IMR-90 (cell line): ENCODE measurements around the gene STX1B. TPM values are rescaled to one million over a fixed set of nuclear protein-coding genes. Genes with fewer than 3 reads are reported as not detected.

Source experiments
- ATAC-seq: fragments of 200-7000 bp; cut with Tn5 transposase; 2 replicates; pipeline ENCODE4 v1.9.1; 2020; ENCODE audit warnings: low read depth, mild to moderate bottlenecking, moderate library complexity
- BruUV-seq: library from RNA; stranded (reverse); fragments of 400-500 nt; replicated peaks from 2 replicates; lab custom pipeline; 2021; lab: Mats Ljungman, UMichigan
- CTCF ChIA-PET: fragments of 300-600 bp; formaldehyde crosslinking; extraction: SDS; loops from one replicate; lab custom pipeline; 2021; ENCODE audit warnings: antibody characterized with exemption; lab: Yijun Ruan, JAX
- POLR2A ChIA-PET: fragments of 300-600 bp; sonication (Branson Sonifier 250); formaldehyde crosslinking; loops from one replicate; lab custom pipeline; 2022; ENCODE audit warnings: antibody characterized with exemption; ENCODE audit not compliant: unreplicated experiment; lab: Charles Lee
- DNase-seq: peaks from one replicate; pipeline ENCODE4 v3.0.0; 2013
- H2AFZ ChIP-seq: replicated peaks from 2 replicates; pipeline ENCODE3; 2013; ENCODE audit warnings: low read length, mild to moderate bottlenecking; ENCODE audit not compliant: poor library complexity
- H2AK5ac ChIP-seq: 2 replicates; pipeline ENCODE4 v1.6.1; 2013; ENCODE audit warnings: low read depth, low read length, inconsistent platforms
- H2AK9ac ChIP-seq: replicated peaks from 2 replicates; pipeline ENCODE3; 2013; ENCODE audit warnings: mild to moderate bottlenecking, low read depth, low read length, moderate library complexity; ENCODE audit not compliant: poor library complexity
- H2BK120ac ChIP-seq: 2 replicates; pipeline ENCODE4 v1.6.1; 2013; ENCODE audit warnings: low read depth, low read length, inconsistent platforms
- H2BK15ac ChIP-seq: 3 replicates; pipeline ENCODE4 v1.6.1; 2013; ENCODE audit warnings: low read depth, low read length, inconsistent platforms
- H2BK20ac ChIP-seq: 2 replicates; pipeline ENCODE4 v1.6.1; 2013; ENCODE audit warnings: low read depth, mild to moderate bottlenecking, inconsistent platforms, low read length, moderate library complexity
- H2BK5ac ChIP-seq: 2 replicates; pipeline ENCODE4 v1.6.1; 2013; ENCODE audit warnings: mild to moderate bottlenecking, low read depth, low read length, inconsistent platforms; ENCODE audit not compliant: poor library complexity, severe bottlenecking
- H3K14ac ChIP-seq: replicated peaks from 2 replicates; pipeline ENCODE4 v1.6.1; 2013; ENCODE audit warnings: low read depth, low read length, inconsistent platforms
- H3K18ac ChIP-seq: 2 replicates; pipeline ENCODE4 v1.6.1; 2013; ENCODE audit warnings: low read depth, low read length, control low read depth
- H3K23ac ChIP-seq: 2 replicates; pipeline ENCODE4 v1.6.1; 2013; ENCODE audit warnings: low read depth, low read length, inconsistent platforms
- H3K27ac ChIP-seq: 2 replicates; pipeline ENCODE4 v1.5.1; 2013; ENCODE audit warnings: mild to moderate bottlenecking, control low read depth, low read length; ENCODE audit not compliant: insufficient read depth
- H3K27me3 ChIP-seq: 2 replicates; pipeline ENCODE4 v1.6.1; 2013; ENCODE audit warnings: low read length; ENCODE audit not compliant: control insufficient read depth, insufficient read depth
- H3K36me3 ChIP-seq: 2 replicates; pipeline ENCODE4 v1.6.1; 2013; ENCODE audit warnings: low read length, mixed read lengths; ENCODE audit not compliant: control insufficient read depth, insufficient read depth
- H3K4ac ChIP-seq: 2 replicates; pipeline ENCODE4 v1.6.1; 2013; ENCODE audit warnings: low read depth, low read length, inconsistent platforms
- H3K4me1 ChIP-seq: 2 replicates; pipeline ENCODE4 v1.6.1; 2013; ENCODE audit warnings: low read length, mixed read lengths; ENCODE audit not compliant: control insufficient read depth, insufficient read depth
- H3K4me2 ChIP-seq: 2 replicates; pipeline ENCODE4 v1.6.1; 2013; ENCODE audit warnings: low read depth, mild to moderate bottlenecking, control low read depth, low read length, moderate library complexity
- H3K4me3 ChIP-seq: 2 replicates; pipeline ENCODE4 v1.5.1; 2013; ENCODE audit warnings: low read depth, mild to moderate bottlenecking, control low read depth, low read length, moderate library complexity; ENCODE audit not compliant: insufficient read depth
- H3K56ac ChIP-seq: 2 replicates; pipeline ENCODE4 v1.6.1; 2013; ENCODE audit warnings: low read length, inconsistent platforms; ENCODE audit not compliant: insufficient read depth; ENCODE audit errors: extremely low read depth
- H3K79me1 ChIP-seq, 2 experiments: 2 replicates each; pipeline ENCODE4 v1.6.1; 2013; ENCODE audit warnings: low read length in 2 of 2, inconsistent platforms in 1 of 2, low read depth in 1 of 2
- H3K9ac ChIP-seq: 2 replicates; pipeline ENCODE4 v1.6.1; 2013; ENCODE audit warnings: low read depth, low read length, control low read depth
- H3K9me1 ChIP-seq: 2 replicates; pipeline ENCODE4 v1.6.1; 2013; ENCODE audit warnings: low read length, inconsistent platforms; ENCODE audit not compliant: insufficient read depth
- H3K9me3 ChIP-seq: 2 replicates; pipeline ENCODE4 v1.6.1; 2013; ENCODE audit warnings: low read length; ENCODE audit not compliant: control insufficient read depth, insufficient read depth
- H4K20me1 ChIP-seq: 2 replicates; pipeline ENCODE4 v1.6.1; 2013; ENCODE audit warnings: low read length, inconsistent platforms; ENCODE audit not compliant: insufficient read depth
- H4K5ac ChIP-seq: 2 replicates; pipeline ENCODE4 v1.6.1; 2013; ENCODE audit warnings: mild to moderate bottlenecking, low read depth, low read length, control low read depth
- H4K8ac ChIP-seq, 2 experiments: 2 replicates each; pipeline ENCODE4 v1.6.1; 2013; ENCODE audit warnings: low read depth in 2 of 2, low read length in 2 of 2, control low read depth in 1 of 2, inconsistent platforms in 1 of 2
- H4K91ac ChIP-seq: 2 replicates; pipeline ENCODE4 v1.6.1; 2013; ENCODE audit warnings: low read depth, low read length, inconsistent platforms; ENCODE audit not compliant: insufficient read depth
- BHLHE40 ChIP-seq: fragments of 150-350 bp; IDR thresholded peaks from 2 replicates; pipeline ENCODE4 v1.6.1; 2016; ENCODE audit warnings: mild to moderate bottlenecking, low read depth, low read length
- CHD1 ChIP-seq: IDR thresholded peaks from 2 replicates; pipeline ENCODE4 v1.6.1; 2012; ENCODE audit warnings: low read depth, low read length, improper control_type of control experiment
- FOS ChIP-seq: fragments of 150-350 bp; IDR thresholded peaks from 2 replicates; pipeline ENCODE4 v1.6.1; 2016; ENCODE audit warnings: low read depth, low read length
- MAZ ChIP-seq: IDR thresholded peaks from 2 replicates; pipeline ENCODE4 v1.6.1; 2012; ENCODE audit warnings: low read depth, mild to moderate bottlenecking, low read length, improper control_type of control experiment, moderate library complexity, borderline replicate concordance
- NFE2L2 ChIP-seq: fragments of 150-350 bp; IDR thresholded peaks from 2 replicates; pipeline ENCODE4 v1.6.1; 2016; ENCODE audit warnings: low read depth, mild to moderate bottlenecking, low read length
- RAD21 ChIP-seq: IDR thresholded peaks from 2 replicates; pipeline ENCODE4 v1.6.1; 2012; ENCODE audit warnings: low read length, improper control_type of control experiment
- RCOR1 ChIP-seq: IDR thresholded peaks from 2 replicates; pipeline ENCODE4 v1.6.1; 2012; ENCODE audit warnings: mild to moderate bottlenecking, low read length, improper control_type of control experiment; ENCODE audit not compliant: insufficient replicate concordance
- RFX5 ChIP-seq: IDR thresholded peaks from 2 replicates; pipeline ENCODE4 v1.8.0; 2012; ENCODE audit warnings: low read depth, mild to moderate bottlenecking, low read length, moderate library complexity
- SMC3 ChIP-seq: fragments of 150-350 bp; IDR thresholded peaks from 2 replicates; pipeline ENCODE4 v1.6.1; 2016; ENCODE audit warnings: low read depth, mild to moderate bottlenecking, antibody characterized with exemption, low read length, moderate library complexity
- WGBS, 2 experiments: methylation state at CpG; one replicate each; pipeline versions ENCODE4 v1.1.5 to v1.1.7; 2013; ENCODE audit warnings: missing lambda C conversion rate in 2 of 2; ENCODE audit not compliant: insufficient read length in 1 of 2; ENCODE audit errors: extremely low coverage in 2 of 2; 5-methylcytosine and 5-hydroxymethylcytosine counted together
- dilution Hi-C: fragments of 300-500 bp; cut with HindIII; formaldehyde crosslinking; loops from one replicate; pipeline ENCODE4 v1.14.3; 2018; ENCODE audit warnings: low sequenced_read_pairs; ENCODE audit not compliant: unreplicated experiment
- in situ Hi-C: fragments of 300-500 bp; cut with MboI; formaldehyde crosslinking; loops from 3 replicates; pipeline ENCODE4 v1.14.3; 2019; ENCODE audit warnings: low sequenced_read_pairs, inconsistent platforms, mixed read lengths
- intact Hi-C: fragments of 100-400 bp; cut with micrococcal nuclease; formaldehyde crosslinking; loops from 2 replicates; pipeline ENCODE4 v1.10.0; 2022
- polyA plus RNA-seq, 3 experiments: library from polyadenylated mRNA; depleted of rRNA; stranded (reverse); fragments of >200 nt; gene quantifications; 2 replicates each; pipeline ENCODE4 v1.2.3, GENCODE V29; 2012; ENCODE audit warnings: low replicate concordance in 1 of 3
- total RNA-seq: library from RNA; depleted of rRNA; stranded (reverse); fragments of >200 nt; gene quantifications from 2 replicates; pipeline ENCODE4 v1.2.3, GENCODE V29; 2012
- TF ChIP-seq, protein P1 (sequence below): fragments of 150-350 bp; IDR thresholded peaks from 2 replicates; pipeline ENCODE4 v1.6.1; 2017; ENCODE audit warnings: mild to moderate bottlenecking, antibody characterized with exemption, low read length, low read depth
- TF ChIP-seq, protein P2 (sequence below): fragments of 150-350 bp; IDR thresholded peaks from 2 replicates; pipeline ENCODE4 v1.6.1; 2016; ENCODE audit warnings: low read depth, mild to moderate bottlenecking, low read length, moderate library complexity, borderline replicate concordance

STX1B gene
- total and polyA plus RNA-seq, 2 of the 4 experiments (the other 2 are of a cell fraction) = 3.9 to 14.9 TPM

DNA sequence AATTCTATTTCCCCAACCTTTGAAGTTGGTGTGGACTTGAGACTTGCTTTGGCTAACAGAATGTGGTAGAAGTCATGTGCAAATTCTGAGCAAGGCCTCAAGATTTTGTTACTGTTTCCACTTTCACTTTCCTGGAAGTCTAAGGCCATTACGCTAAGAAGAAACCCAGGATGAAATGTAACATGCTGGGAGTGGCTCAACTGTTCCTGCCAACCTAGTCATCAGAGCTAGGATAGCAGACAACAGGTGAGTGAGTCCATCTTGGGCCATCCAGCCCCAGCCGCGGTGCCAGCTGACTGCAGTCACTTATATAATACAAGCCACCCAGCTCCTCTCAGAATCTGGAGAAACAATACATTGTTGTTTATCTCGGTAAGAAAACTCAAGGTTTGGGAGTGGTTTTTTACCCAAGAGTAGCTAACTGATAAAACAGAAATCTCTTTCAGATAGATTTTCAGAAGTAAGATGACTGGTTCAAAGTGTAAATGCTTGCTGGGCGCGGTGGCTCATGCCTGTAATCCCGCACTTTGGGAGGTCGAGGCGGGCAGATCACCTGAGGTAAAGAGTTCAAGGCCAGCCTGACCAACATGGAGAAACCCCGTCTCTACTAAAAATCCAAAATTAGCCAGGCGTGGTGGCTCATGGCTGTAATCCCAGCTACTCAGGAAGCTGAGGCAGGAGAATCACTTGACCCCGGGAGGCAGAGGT lies 12.3 kb upstream of the STX1B start:
- Histone ChIP-seq H2BK5ac (no peak overlapping the region), H3K4me1 (no peaks in the 10 kb centered on the region), H2BK15ac (no peak overlapping the region), H3K27ac (no peak overlapping the region), H3K36me3 (no peaks in the 10 kb centered on the region), H3K4me2 (no peak overlapping the region), H4K5ac (no peak overlapping the region), H3K9me3 (no peaks in the 10 kb centered on the region), H3K27me3 (no peaks in the 10 kb centered on the region), H3K9ac (no peak overlapping the region), H2BK20ac (no peak overlapping the region), H2AK9ac (no peak overlapping the region), H3K4ac (no peak overlapping the region), H2AK5ac (no peak overlapping the region), H2BK120ac (no peak overlapping the region), H4K8ac (no peak overlapping the region), H3K56ac (no peak overlapping the region), H2AFZ (no peak overlapping the region), H3K18ac (no peak overlapping the region), H3K14ac (no peak overlapping the region), H3K4me3 (no peak overlapping the region), H4K91ac (no peak overlapping the region), H3K79me1 (no peaks in the 10 kb centered on the region), H4K20me1 (no peaks in the 10 kb centered on the region), H3K23ac (no peak overlapping the region), H3K9me1 (no peaks in the 10 kb centered on the region)
- DNase-seq (no peak), ATAC-seq (no peak)
- ChIA-PET POLR2A (interaction anchor here (0.7 kb wide), 1 partner anchor 160 kb away, joined by 6 read pairs; no protein-coding TSS in a partner anchor), CTCF (no interaction called here)
- in situ Hi-C loops (no loop called here), intact Hi-C loops (no loop called here), dilution Hi-C loops (no loop called here)
- no TSS peak for BruUV-seq
- 93% methylated on average over 3 of the region's 12 CpGs; no CpG with 5 or more reads in 1 of the 2 experiments for WGBS, 2 experiments
- TF ChIP-seq RAD21 (no peak), RFX5 (no peak), FOS (no peak), CHD1 (no peak), NFE2L2 (no peak), SMC3 (no peak), RCOR1 (no peak), BHLHE40 (no peak), MAZ (no peak)
- TF ChIP-seq, protein P1, sequence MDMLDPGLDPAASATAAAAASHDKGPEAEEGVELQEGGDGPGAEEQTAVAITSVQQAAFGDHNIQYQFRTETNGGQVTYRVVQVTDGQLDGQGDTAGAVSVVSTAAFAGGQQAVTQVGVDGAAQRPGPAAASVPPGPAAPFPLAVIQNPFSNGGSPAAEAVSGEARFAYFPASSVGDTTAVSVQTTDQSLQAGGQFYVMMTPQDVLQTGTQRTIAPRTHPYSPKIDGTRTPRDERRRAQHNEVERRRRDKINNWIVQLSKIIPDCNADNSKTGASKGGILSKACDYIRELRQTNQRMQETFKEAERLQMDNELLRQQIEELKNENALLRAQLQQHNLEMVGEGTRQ = no peak
- TF ChIP-seq, protein P2, sequence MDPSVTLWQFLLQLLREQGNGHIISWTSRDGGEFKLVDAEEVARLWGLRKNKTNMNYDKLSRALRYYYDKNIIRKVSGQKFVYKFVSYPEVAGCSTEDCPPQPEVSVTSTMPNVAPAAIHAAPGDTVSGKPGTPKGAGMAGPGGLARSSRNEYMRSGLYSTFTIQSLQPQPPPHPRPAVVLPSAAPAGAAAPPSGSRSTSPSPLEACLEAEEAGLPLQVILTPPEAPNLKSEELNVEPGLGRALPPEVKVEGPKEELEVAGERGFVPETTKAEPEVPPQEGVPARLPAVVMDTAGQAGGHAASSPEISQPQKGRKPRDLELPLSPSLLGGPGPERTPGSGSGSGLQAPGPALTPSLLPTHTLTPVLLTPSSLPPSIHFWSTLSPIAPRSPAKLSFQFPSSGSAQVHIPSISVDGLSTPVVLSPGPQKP = no peak
